ENCODE data around the gene CYTH4.

- TF ChIP-seq CTCF (conservative IDR thresholded peaks at IDR 0.05) (no peak), EZH2 (IDR thresholded peaks at IDR 0.05; ENCODE audit: low read depth) (no peak)
These were observed 6.9 kb downstream of the CYTH4 start for GRCh38 chr22:37289156-37289735.
